ENCODE data around the gene KCTD7.

GRCh38 chr7:66682350-66683093 lies 53.8 kb downstream of the KCTD7 start:
- no peak for TF ChIP-seq POLR2A (IDR thresholded peaks at IDR 0.05; ENCODE audit: low read depth)
- TF ChIP-seq CTCF (IDR thresholded peaks at IDR 0.05), result no peak

Data from esophagus muscularis mucosa (tissue), 3 donors.